H1 (cell line): ENCODE measurements around the gene PLA2G1B. TPM values are rescaled to one million over a fixed set of nuclear protein-coding genes. Genes with fewer than 3 reads are reported as not detected.

Experiments used
- JUND ChIP-seq: IDR thresholded peaks from 2 replicates; pipeline ENCODE4 v1.6.1; 2011; ENCODE audit warnings: mild to moderate bottlenecking, improper control_type of control experiment, low read length
- MAFK ChIP-seq: IDR thresholded peaks from 2 replicates; pipeline ENCODE4 v1.6.1; 2012; ENCODE audit warnings: low read depth, mild to moderate bottlenecking, improper control_type of control experiment, low read length
- POLR2AphosphoS5 ChIP-seq: IDR thresholded peaks from 2 replicates; pipeline ENCODE4 v1.6.1; 2011; ENCODE audit warnings: low read depth, low read length
- RBBP5 ChIP-seq: IDR thresholded peaks from 2 replicates; pipeline ENCODE4 v1.7.1; 2012; ENCODE audit warnings: low read depth, mild to moderate bottlenecking, inconsistent platforms, low read length, moderate library complexity, borderline replicate concordance
- SP1 ChIP-seq: IDR thresholded peaks from 2 replicates; pipeline ENCODE4 v1.6.1; 2011; ENCODE audit warnings: low read depth, low read length
- polyA plus RNA-seq, 7 experiments: library from polyadenylated mRNA; depleted of rRNA in 3 of 7; stranded (reverse) in 5 of 7; unstranded in 2 of 7; fragments of >200 nt in 5 of 7; fragments of 200-250 nt in 2 of 7; gene quantifications; 1 replicate in 5 of 7; 2 replicates in 1 of 7; 4 replicates in 1 of 7; pipeline versions ENCODE4 v1.2.1 to v1.2.3, GENCODE V29; 2011 to 2013; ENCODE audit warnings: missing spikeins in 2 of 7, mixed read lengths in 2 of 7
- total RNA-seq: library from RNA; stranded (reverse); fragmentation: NEBNext Ultra II Directional; extraction: Animal tissue kit (Norgen Biotek cat#: 25700); gene quantifications from 2 replicates; pipeline ENCODE4 v1.2.1, GENCODE V29; 2021

PLA2G1B gene
- total and polyA plus RNA-seq, 2 of the 8 experiments (the other 6 are each of a cell fraction or from before 2014, with no cell fraction given), result not detected

DNA sequence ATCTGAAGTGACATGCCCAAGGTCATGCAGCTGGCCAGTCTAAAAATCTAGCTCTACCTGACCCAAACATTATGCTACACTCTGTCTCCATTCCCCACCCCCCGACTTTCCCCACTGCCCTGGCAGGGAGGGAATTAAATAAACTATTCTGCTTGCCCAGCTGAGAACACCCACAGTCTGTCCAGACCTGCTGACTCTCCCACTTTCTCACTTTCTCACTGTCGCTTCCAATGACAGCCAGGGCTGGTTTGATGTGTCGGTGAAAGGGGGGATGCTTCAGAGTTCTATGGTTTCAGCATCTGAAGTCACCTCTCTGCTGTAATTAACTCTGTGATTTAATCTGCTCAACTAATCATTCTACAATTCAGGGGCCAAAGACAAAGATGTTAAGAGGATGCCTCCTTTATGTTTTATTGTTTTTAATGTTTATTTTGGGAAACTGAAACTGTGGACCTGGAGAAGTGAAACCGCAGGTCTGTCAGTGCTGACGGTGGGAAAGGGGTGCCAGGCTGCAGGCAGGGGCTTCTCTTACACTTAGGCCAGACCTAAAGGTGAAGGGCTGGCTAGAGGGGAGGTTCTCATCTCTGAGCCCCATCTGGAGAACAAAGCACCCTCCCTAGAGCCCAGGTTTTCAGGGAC lies 49.5 kb upstream of the PLA2G1B start (continued):
- TF ChIP-seq RBBP5 (no peak), JUND (no peak), SP1 (no peak), POLR2AphosphoS5 (no peak), MAFK (no peak)
